Stimulated activated CD8-positive, alpha-beta memory T cell treated with anti-CD3 and anti-CD28 coated beads, Interleukin-12 subunit alpha, Interleukin-12 subunit beta, amount 100 ng/mL, for 1 hour (primary cell): ENCODE results near the gene CUBN.

ENCODE experiments used
- DNase-seq: peaks from one replicate; pipeline ENCODE4 v3.0.0-alpha.2; 2020; ENCODE audit warnings: low read depth

The CUBN gene

GRCh38 chr10:16820421-16820820 lies 309.2 kb downstream of the CUBN start:
- no peak for DNase-seq

DNA sequence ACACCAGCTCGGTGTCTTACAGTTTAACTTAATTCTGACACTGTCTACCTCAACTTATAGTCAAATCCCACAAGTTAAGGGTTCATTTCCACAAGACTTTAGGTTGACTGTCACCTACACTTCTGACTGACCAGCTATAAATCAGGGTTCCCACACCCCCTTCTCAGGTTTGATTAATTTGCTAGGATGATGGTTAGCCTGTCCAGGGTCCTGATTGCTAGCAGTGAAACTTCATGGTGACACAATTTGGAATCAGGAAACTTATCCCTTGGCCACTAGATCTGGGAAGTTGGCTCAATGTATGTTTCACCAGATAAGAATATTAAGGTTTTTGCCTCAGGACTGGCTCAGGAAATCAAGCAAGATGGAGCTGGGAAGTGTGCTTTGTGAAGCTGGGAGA lies 309.6 kb downstream of the CUBN start:
- no peak for DNase-seq

GRCh38 chr10:16819436-16819835 lies 310.2 kb downstream of the CUBN start:
- no peak for DNase-seq

DNA sequence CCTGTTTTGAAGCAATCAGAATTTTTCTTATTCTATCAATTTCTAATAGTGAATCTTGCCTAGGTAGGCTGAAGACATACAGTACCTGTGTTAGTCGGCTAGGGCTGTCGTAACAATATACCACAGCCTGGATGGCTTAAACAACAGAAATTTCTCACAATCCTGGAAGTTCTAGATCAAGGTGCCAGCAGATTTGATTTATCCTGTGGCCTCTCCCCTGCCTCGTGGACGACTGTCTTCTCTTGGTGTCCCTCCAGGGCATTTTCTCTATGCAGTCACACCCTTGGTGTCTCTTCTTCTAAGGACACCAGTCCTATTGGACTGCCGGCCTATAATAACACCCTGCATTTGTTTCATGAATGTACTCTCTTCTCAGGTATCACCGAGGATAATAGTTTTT lies 310.6 kb downstream of the CUBN start:
- DNase-seq = no peak

- DNase-seq = peak; percentile 100
Observed at GRCh38 chr10:16817125-16818019, 312.2 kb downstream of the CUBN start, which contains the start of gene RSU1. Gene RSU1, minus strand, starts transcription at chr10:16817424. Its CDS starts 343 bp downstream, at chr10:16817081.

GRCh38 chr10:16816830-16817124 lies 312.8 kb downstream of the CUBN start:
- DNase-seq = no peak

DNA sequence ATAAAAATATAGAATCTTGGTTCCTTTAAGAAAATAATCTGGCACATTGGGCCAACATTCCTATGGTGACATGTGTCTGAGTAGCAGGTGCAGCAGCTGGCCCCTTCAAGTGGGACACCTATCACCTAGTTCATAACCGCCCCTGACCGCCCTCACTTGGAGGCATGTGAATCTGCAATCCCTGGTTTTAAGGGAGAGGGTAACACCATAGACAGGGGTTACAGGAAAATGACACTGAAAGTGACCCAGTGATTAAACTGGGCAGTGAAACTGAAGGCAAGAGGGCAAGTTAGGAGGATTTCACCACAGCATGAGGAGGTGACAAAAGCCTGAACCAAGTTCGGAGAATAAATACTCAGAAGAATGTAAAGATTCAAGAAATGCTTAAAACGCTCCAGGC lies 313.4 kb downstream of the CUBN start:
- DNase-seq = no peak

DNA sequence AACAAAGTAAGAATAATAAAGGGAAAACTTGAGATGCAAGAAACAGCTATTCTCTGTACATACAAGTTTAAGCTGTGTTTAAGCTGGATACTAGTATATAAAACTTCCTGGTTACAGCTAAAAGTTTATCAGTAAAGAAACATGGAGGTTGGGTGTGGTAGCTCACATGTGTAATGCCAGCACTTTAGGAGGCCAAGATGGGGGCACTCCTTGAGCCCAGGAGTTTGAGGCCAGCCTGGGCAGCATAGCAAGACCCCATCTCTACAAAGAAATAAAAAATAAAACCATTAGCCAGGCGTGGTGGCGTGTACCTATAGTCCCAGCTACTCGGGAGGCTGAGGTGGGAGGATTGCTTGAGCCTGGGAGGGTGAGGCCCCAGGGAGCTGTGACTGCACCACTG lies 315.6 kb downstream of the CUBN start:
- no peak for DNase-seq

GRCh38 chr10:16812676-16813075 lies 316.9 kb downstream of the CUBN start:
- DNase-seq = no peak

- no peak for DNase-seq
Observed at GRCh38 chr10:16811765-16812164, 317.8 kb downstream of the CUBN start.

DNA sequence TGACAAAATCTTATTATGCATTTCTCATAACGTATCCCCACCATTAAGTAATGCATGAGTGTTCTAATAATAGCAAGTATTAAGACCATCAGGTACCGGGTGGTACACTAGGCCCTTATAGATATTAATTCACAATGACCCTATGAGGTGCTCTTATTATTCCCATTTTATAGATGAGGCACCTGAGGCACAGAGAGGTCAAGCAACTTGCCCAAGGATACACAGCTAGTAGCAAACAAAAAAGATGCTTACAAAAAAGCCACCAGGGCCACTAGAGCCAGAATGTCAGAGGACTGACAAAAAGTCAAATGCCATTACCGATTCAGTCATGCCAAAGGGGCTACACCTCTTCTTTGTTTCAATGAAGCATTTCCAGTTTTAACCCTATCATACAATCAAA lies 318.3 kb downstream of the CUBN start:
- no peak for DNase-seq

DNA sequence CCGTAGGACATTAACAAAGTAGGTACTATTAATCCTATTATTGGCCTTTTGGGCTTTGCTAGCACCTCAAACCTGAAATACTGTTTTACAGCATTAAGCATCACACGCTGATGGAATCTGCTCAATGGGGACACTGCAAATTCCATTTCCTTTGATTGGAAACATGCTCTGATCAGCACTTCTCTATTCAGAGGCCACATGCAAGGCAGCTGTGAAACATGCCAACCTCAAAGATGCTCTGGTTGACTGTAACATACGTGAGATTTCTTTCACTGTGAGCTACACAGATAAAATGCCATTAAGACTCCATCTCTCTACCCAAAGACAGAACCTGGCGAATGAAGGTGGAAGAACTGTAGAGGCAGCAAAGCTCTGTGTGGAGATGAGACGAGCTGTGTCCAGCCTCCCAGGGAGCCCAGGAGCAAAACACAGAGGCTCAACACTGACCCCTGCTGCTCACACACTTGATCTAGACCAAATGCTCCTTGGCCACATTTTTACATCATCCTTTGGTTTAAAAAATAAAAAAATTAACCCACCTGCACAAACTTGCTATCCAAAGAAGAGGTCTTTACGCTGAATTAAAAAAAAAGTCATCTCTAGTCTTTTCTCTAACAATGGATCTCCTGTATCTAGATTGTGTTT lies 320.4 kb downstream of the CUBN start:
- DNase-seq = peak; percentile 23

- DNase-seq = no peak
Observed at GRCh38 chr10:16804123-16804522, 325.5 kb downstream of the CUBN start.

GRCh38 chr10:16803464-16803863 lies 326.1 kb downstream of the CUBN start:
- no peak for DNase-seq

DNA sequence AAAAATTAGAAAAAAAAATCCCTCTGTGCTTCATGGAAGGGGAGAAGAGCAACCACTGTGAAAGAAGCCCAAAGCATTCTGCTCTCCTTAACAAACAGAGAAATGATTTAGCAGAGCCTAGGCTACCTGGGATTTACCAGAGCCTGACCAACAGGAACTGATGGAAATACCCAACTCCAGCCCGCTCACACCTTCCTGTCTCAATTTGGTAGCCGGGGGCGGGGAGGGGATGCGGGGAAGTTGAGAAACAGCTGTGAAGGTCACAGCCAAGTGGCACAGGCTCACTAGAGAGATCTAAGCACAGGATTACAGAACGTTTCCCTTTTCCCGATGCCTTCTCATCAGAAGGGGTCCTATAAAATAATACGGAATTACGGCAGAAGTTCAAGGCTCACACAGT lies 330.0 kb downstream of the CUBN start:
- DNase-seq = no peak

- no peak for DNase-seq
Observed at GRCh38 chr10:16798571-16798970, 331.0 kb downstream of the CUBN start.

DNA sequence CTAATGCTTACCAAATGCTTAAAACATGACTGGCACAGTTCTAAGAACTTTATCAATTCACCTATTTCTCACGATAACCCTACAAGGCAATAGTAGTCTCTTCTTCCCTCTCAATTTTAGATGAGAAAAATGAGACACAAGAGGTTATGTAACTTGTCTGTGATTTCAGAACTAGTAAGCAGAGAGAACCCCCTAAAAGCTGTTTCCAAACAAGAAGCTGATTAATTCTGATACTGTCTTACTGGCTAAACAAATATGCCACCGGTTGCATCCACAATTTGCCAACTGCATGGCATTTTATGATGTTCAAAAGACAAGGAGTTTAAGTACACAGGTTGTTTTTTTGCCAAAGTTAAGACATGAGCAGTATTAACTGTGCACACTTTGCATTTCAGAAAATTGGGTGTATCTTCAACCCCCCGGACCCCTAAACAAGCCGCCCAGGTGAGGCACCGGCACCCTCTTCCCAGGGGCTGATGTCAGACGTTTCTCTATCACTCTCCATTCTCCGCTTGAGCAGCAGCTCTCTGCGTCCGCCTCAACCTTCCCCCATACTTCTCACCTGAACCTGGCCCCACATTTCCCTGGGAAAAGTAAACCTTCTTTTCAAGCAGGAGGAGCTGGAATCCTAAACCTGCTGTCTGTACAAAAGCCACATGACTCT lies 334.1 kb downstream of the CUBN start:
- no peak for DNase-seq

GRCh38 chr10:16794005-16794404 lies 335.6 kb downstream of the CUBN start:
- DNase-seq = no peak

DNA sequence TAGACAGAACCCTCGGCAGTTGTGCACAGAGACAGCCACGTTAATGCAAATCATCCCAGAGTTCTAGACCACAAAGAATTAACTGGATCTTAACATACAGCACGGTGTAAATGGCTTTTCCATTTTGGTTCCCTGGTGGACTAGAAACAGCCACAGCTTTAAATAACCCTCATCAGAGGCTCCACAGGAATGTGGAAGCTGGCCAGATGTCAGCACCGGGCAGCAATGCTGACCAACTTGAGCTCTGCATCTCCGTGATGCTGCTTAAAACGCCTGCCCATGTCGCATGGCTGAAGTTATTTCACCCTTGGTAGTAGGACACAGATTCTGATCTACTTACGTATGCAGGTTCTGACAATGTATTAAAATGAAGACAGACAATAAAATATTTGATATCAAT lies 336.9 kb downstream of the CUBN start:
- DNase-seq = no peak

GRCh38 chr10:16789765-16790164 lies 339.8 kb downstream of the CUBN start:
- no peak for DNase-seq

- no peak for DNase-seq
Observed at GRCh38 chr10:16789261-16789660, 340.4 kb downstream of the CUBN start.

DNA sequence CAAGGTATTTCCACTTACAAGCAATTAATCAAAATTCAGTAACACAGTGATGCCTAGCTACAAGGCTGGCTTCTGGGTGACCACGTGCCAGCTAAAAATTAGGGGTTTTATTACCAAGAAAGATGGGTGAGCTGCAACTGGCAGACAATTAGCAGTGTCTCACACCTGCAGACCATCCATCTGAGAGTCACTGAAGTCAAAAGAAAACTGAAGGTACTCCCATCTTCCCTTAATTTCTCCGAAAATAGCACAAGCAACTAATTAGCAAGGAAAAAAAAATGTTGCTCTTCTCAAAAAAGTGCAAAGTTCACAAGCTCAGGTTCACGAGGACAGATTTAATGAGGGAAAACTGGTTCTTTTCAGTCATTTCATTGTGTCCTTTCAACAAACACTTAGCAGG lies 340.8 kb downstream of the CUBN start:
- no peak for DNase-seq

DNA sequence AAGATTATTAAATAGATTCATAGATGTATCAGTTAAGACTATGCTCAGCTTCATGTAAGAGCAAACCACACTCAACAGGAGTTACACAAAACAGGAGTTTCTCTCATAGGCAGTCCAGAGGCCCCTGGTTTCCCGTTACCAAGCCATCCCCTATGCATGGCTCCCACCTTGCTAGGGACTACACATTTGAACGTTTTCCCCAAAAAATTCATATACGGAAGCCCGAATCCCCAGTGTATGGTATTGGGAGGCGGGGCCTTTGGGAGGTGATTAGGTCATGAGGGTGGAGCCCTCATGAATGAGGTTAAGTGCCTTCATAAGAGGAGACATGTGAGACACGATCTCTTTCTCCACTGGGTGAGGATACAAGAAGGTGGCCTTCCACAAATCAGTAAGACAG lies 341.5 kb downstream of the CUBN start:
- DNase-seq = no peak
